GM10266 (cell line): ENCODE data around the gene CFAP70.
"Not testable (repeated sequence)": the region's sequence is repeated elsewhere in the genome, so short reads cannot be mapped to it uniquely, and the experiment has no call there.

Experiments
- DNase-seq: peaks from one replicate; pipeline ENCODE4 v3.0.0; 2012; ENCODE audit errors: extremely low spot score
- CTCF ChIP-seq: IDR thresholded peaks from 2 replicates; pipeline ENCODE4 v1.5.1; 2012; ENCODE audit warnings: mild to moderate bottlenecking, low read depth; ENCODE audit not compliant: control insufficient read depth, insufficient read depth; ENCODE audit errors: missing control alignments

Gene CFAP70

GRCh38 chr10:73399063-73399462, 40.4 kb upstream of the CFAP70 start:
- TF ChIP-seq CTCF: no peak
- no peak for DNase-seq

GRCh38 chr10:73398024-73398423, 39.4 kb upstream of the CFAP70 start:
- no peak for DNase-seq
- no peak for TF ChIP-seq CTCF

GRCh38 chr10:73394325-73394724, 35.7 kb upstream of the CFAP70 start:
- DNase-seq: not testable (repeated sequence)

- TF ChIP-seq CTCF: no peak
- no peak for DNase-seq
Measured at GRCh38 chr10:73388228-73388627, 29.6 kb upstream of the CFAP70 start.

- DNase-seq: no peak
Measured at GRCh38 chr10:73386583-73386982, 27.9 kb upstream of the CFAP70 start.

GRCh38 chr10:73379064-73379748, 20.5 kb upstream of the CFAP70 start:
- DNase-seq: no peak
- TF ChIP-seq CTCF: no peak

More at GRCh38 chr10:73386583-73386982, 27.9 kb upstream of the CFAP70 start:
- TF ChIP-seq CTCF: no peak

- TF ChIP-seq CTCF: no peak
- DNase-seq: no peak
Measured at GRCh38 chr10:73376679-73377078, 18.0 kb upstream of the CFAP70 start.

GRCh38 chr10:73368238-73368637, 9.6 kb upstream of the CFAP70 start:
- DNase-seq: no peak

More at GRCh38 chr10:73368238-73368637, 9.6 kb upstream of the CFAP70 start:
- no peak for TF ChIP-seq CTCF
